Stimulated activated CD8-positive, alpha-beta memory T cell treated with anti-CD3 and anti-CD28 coated beads, Interleukin-4, amount 100 ng/mL, for 1 hour (primary cell): Measurements from ENCODE around the gene TMEM184B.
"Not testable (repeated sequence)": the region's sequence is repeated elsewhere in the genome, so short reads cannot be mapped to it uniquely, and the experiment has no call there.

Experiments
- DNase-seq, 2 donors: peaks; one replicate each; pipeline ENCODE4 v3.0.0-alpha.2; 2020; ENCODE audit warnings: low read depth in 2 of 2, low spot score in 1 of 2

The TMEM184B gene

DNA sequence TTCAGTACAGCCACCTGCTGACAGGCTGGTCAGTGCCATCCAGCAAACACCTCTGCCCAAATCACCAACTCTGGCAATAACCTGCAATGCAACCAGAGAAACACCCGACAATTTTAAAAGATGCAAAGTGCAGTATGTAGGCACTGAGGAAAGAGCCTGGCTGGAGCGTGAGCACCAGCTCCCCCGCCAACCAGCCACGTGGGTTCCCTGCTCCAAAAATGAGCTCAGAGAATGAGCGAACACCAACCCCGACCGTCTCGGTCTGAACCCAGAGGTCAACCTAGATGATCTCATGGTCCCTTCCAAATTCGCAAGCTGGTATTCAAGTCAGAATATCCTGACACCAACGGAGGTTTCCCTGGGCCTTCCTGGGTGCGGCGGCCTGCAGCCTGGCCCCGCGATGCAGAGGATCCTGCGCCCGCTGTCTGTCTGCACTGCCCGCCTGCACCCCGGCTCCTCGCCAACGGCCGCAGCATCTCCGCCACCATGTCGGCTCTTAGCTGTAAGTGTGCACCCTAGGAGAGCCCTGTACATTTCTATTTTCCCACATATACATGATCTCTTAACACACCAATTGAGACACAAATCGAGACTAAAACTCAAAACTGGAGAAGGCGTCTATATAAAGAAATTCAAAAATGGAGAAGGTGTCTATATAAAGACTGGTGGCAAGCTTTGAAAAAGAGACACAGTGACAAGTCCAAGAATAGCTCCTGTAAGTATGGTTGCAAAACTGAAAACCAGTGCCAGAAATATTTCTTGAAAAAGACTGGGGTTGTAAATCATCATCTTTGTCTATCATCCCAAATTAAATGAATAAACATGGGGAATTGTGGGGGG is 22.8 kb downstream of the TMEM184B start:
- DNase-seq = no peak

DNA sequence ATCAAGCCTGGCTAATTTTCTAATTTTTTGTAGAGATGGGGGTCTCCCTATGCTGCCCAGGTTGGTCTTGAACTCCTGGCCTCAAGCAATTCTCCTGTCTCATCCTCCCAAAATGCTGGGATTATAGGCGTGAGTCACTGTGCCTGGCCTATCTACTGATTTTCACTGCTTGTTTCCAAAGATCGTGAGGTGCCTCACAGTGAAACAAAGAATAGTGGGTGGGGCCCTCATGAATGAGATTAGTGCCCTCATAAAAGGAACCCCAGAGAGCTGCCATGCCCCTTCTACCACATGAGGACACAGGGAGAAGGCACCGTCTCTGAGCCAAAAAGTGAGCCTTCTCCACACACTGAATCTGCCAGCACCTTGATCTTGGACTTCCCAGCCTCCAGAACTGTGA is 23.5 kb downstream of the TMEM184B start:
- no peak for DNase-seq

DNA sequence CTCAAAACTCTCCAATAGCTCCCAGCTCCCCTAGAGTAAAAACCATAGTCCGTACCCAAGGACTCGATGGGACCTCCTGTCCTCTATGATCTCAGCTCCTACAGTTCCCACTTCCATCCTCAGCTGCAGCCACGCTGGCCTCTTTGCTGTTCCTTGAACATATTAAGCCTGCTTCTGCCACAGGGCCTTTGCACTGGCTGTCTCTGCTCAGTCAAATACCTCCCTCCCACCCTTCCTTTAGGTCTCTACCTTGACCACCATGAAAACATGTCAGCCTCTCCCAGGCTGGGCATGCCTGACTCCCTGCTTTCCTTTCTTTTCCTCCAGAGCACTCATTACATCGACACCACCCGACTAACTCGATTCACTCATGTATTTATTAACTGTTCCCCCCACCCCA is 24.5 kb downstream of the TMEM184B start:
- no peak for DNase-seq

DNA sequence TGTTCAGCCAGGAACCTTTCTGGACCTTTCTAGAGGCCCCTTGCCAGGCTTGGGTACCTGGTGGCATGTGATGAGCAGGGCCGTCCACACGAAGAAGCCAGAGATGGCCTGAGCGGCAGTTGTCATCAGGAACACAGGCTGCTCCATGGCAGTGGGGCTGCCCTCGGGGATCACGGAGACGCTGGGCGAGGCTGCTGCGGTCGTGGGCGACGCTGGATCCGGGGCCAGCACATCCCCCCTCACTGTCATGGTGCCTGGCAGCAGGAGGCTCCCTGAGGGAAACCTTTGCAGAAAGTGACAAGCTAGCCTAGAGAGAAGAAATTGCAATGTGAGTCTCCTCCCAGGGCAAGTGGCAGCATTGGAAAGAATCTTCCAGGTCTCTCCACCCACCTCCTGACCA is 25.1 kb downstream of the TMEM184B start:
- DNase-seq = no peak

- DNase-seq = no peak
These were observed 26.1 kb downstream of the TMEM184B start for GRCh38 chr22:38246692-38247091.

DNA sequence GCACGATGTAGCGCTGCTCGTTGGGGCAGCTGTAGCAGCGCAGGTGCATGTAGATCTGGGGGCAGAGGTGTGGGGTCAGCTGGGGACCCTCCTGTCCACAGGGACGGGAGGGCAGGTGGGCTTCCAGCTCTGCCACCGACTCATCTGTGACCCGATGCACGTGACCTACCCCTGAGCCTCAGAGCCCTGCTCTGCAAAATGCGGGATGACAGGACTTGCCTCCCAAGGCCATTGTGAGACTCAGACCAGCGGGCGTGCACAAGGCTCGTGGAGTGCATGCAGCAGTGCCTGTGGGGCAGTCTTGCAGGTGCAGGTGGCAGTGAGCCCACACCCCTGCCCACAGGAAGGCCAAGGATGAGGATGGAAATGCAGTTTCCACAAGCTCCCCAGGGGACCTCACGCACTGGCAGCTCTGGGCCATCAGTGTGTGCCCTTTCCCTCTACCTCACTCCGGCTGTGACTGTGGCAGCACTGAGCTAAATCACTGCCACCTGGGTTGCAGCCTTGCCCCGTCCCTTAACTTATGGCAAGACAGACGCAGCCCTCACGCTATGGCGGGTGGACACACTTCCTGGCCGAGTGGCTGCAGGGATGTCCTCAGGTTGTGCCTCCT is 26.7 kb downstream of the TMEM184B start:
- no peak for DNase-seq

DNA sequence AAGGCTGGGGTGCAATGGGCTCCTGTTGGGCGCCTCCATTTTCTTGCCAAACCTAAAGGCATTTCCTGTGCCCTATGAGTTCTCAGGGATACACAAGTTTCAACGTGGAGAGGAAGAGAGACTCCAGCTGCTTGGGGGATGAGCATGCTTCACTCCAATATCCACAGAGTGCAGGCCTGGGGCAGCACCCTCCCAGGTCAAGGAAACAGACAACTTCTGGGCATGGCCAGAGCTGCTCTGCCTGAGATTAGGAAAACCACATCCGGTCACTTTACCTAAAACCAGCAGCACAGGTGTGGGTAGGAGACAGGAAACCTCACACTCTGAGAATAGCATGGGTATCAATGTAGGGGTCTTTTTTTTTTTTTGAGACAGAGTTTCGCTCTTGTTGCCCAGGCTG is 28.7 kb downstream of the TMEM184B start:
- no peak for DNase-seq

DNA sequence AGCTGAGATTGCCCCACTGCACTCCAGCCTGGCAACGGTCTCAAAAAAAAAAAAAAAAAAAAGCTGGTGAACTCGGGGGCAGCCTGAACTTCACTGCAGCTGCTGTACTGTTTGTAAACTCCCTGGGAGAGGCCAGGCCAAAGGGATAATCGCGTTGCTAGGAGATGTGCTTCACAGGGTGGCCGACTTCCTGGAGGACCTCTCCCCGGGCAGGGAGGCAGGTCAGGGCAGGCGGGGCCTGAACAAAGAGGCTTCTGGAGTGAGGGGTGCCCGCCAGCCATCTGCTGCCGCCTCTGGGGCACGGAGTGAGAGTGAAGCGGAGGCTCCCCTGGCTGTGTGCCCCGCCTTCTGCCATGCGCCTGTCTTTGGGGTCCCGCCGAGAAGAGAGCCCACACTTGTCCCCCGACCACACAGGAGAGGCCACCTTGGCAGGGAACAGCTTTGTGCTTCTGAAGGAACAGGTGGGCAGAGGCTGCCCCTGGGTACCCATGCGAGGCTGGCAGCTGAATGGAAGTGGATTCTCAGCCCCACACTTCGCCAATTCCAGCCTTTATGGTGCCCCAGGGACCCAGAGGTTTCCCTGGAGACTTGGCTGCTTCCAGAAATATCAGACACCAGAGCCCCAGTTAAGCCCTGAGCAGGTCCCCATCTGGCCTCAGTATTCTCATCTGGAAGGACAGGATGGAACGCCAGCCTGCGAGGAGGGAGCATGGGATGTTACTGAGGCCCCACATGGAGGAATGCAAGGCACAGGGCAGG is 29.6 kb downstream of the TMEM184B start:
- DNase-seq = no peak

- DNase-seq = no peak
These were observed 32.0 kb downstream of the TMEM184B start for GRCh38 chr22:38240734-38241252.

DNA sequence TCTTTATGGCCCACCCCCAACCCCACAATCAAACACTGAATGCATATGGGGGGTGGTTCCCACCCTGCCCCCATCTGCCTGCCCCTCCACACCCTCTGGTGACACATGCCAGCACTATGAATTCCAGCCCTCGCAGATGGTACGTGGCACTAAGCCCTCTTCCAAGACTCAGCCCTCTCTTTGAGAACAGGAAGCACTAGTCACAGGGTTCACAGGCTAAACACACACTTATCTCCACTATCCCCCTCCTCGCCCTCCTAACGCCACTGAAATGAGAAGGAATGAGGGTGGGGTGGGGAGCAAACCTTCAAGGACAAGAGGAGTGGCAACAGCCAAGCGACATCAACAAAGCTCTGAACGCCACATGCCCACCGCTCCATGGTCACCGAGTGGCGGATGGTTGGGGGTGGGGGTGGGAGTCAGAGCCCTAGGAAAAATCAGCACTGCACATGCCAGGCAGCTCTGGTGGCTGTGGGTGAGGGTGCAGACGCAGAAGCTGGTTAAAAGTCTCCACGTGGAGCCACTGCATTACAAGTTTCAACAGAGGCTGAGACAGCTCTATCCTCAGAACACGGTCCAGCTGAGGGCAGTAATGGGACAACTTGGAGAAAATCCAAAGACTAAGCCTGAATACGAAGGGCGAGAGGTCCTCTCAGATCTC is 33.6 kb downstream of the TMEM184B start:
- no peak for DNase-seq

- no peak for DNase-seq
These were observed 34.2 kb downstream of the TMEM184B start for GRCh38 chr22:38238519-38239071.

DNA sequence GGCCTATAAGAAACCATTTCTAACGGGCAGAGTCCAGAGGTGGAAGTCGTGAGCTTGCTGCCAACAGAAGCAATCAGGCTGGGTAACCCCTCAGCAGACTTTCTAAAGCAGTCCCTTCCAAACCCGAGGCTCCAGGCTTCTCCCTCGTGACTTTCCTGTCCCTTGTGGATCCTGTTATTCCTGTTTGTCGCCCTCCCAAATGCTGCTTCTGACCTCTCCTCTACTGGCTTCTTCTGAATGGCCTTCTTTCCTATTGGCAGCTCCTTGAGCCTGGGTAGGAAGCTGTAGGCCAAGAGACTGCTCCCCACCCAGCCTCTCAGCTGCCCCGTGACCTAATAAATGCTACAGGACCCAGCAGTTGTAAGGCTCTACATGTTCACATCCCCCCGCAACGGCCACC is 36.0 kb downstream of the TMEM184B start:
- no peak for DNase-seq

DNA sequence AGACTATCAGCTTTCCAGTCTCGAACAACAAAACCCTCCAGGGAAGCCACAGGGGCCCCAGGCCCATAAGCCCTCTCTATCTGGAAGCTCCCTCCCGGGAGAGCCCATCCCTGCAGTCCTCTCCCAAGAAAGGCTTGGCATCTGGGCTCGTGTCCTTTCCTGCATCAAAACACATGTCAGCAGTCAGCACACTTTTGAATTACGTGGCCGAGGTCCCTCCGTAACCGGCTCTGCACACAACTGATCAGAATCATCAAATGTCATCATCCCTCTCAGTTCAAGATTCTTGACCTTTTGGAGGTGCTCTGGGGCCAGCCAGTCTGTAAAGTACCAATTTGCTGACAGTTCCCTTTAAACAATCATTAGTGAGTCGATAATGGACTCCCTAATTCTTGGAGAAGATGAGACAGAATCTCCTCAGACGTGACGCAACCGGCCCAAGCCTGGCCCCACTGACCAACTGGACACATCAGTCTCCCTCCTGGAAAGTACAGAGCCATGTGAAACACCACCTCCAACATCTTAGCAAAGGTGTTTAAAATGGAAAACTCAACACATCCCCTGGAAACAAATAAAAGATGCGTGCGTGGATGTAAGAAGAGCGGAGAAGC is 37.5 kb downstream of the TMEM184B start:
- no peak for DNase-seq

DNA sequence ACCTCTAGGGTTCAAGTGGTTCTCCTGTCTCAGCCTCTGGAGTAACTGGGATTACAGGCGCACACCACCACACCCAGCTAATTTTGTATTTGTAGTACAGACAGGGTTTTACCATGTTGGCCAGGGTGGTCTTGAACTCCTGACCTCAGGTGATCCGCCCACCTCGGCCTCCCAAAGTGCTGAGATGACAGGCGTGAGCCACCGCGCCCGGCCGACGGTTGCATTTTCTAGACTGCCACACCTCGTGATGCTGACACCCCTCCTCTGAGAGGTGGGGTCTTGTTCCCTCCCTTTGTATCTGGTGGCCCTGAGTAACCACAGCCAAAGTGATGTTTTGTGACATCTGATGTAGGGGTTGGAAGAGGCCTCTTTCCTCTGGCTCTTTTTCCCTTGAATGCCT is 39.0 kb downstream of the TMEM184B start:
- not testable (repeated sequence) for DNase-seq

DNA sequence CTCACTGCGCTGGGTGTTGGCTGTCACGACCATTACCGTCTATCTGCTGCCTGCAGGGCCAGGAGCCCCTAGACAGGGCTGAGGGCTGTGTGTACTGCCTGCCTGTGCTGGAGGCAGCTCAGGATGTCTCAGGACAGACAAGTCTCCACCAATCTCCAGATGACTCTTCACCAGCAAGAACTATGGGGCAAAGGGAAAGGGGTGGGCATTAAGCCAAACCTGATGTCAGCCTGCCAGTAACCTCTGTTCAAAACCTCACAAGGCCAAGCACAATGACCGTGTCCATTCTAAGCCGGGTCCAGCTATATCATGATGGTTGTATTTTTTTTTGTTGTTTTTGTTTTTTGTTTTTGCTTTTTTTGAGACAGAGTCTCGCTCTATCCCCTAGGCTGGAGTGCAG is 39.4 kb downstream of the TMEM184B start:
- no peak for DNase-seq

DNA sequence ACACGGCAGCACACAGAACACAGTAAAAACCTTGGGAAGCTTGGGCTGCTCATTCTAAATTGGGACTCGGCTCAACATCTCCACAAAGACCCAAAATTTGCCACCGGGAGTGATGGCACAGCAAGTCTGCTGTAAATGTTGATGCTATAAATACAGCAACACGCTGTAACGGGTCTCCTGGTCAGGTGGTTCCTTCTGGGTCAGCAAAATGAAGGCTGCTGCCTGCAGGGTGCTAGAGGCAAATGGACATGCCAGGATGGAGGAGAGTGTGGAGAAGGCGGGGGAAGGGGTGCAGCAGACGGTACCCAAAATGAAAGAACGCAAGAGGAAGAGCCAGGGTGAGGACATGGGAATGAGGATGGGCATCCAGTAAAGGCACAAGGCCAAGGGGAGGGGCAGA is 40.6 kb downstream of the TMEM184B start:
- no peak for DNase-seq

GRCh38 chr22:38230916-38231315 is 41.9 kb downstream of the TMEM184B start:
- no peak for DNase-seq

DNA sequence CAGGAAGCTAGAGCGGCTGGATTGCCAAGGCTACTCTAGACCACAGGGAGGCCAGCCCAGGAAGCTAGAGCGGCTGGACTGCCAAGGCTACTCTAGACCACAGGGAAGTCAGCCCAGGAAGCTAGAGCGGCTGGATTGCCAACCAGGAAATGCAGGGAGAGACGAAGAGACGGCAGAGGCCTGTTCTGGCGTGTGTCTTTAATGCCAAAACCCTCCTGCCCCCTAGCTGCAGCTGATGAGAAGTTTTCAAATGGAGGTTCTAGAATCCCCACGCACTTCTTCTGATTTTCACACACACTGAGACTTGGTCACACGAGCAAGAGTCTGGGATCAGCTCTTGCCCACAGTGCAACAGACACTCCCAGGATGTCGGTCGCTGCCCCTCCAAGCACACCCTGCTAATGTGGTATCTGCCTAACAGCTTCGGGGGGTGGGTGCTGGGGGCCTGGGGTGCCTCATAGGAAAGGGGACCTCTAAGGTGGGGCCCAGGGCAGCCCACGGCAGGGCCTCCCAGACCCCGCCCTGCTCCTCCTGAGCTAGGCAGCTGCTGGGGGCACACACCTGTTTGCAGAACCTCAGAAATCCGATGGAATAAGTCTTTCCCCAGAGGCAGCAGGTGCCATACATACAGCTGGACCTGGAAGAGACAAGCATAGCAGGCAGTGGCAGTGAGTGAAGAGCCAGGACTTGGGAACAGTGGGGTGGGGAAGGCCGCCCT is 42.5 kb downstream of the TMEM184B start:
- DNase-seq = no peak

- DNase-seq = no peak
These were observed 43.7 kb downstream of the TMEM184B start for GRCh38 chr22:38228873-38229740.
